ENCODE data around the gene KCNMA1. TPM values are rescaled to one million over a fixed set of nuclear protein-coding genes. Genes with fewer than 3 reads are reported as not detected.

KCNMA1 gene
- total RNA-seq, 2 donors from 2014 or later = 0.48 to 0.56 TPM

- Mint-ChIP-seq H3K36me3 (ENCODE audit: low read depth) (no peaks in the 10 kb centered on the region), H3K4me1 (no peaks in the 10 kb centered on the region), H3K27me3 (peaks cover 7% of the 10 kb centered on the region), H3K9me3 (no peaks in the 10 kb centered on the region), H3K27ac (no peak overlapping the region), H3K4me3 (no peak overlapping the region)
- no peak for ATAC-seq (replicated peaks)
These were observed 139.4 kb downstream of the KCNMA1 start for GRCh38 chr10:77498210-77498609.

GRCh38 chr10:77497748-77498147, 139.9 kb downstream of the KCNMA1 start:
- Mint-ChIP-seq H3K4me1 (no peaks in the 10 kb centered on the region), H3K36me3 (ENCODE audit: low read depth) (no peaks in the 10 kb centered on the region), H3K4me3 (no peak overlapping the region), H3K27me3 (peaks cover 8% of the 10 kb centered on the region), H3K9me3 (no peaks in the 10 kb centered on the region), H3K27ac (no peak overlapping the region)
- no peak for ATAC-seq (replicated peaks)

DNA sequence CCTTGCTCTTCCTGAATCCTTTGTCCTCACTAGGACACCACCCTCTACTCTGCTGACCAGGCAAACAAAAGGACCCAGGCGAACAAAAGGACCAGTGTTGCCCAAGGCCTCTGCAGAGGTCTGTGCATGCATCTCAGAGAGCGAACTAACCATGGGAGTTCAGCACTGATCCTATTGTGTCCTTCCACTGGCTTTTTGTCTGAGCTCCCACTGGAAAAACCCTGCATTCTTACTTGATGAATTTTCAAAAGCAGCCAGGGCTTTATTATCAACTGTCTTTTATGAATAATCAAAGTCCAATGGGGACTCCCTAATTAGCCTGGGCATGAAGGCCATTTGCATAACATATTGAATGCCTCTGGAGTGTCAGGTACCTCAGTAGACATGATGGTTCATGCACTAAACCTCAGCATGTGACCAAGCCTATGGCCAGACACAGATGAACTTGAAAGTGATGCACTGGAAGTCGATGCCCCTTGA, 140.6 kb downstream of the KCNMA1 start:
- no peak overlapping the region for H3K27ac Mint-ChIP-seq
- H3K4me3 Mint-ChIP-seq = no peak overlapping the region
- H3K9me3 Mint-ChIP-seq = no peaks in the 10 kb centered on the region
- H3K4me1 Mint-ChIP-seq = no peaks in the 10 kb centered on the region
- H3K27me3 Mint-ChIP-seq = peaks cover 4% of the 10 kb centered on the region
- no peak for ATAC-seq (replicated peaks)
- no peaks in the 10 kb centered on the region for H3K36me3 Mint-ChIP-seq (ENCODE audit: low read depth)

DNA sequence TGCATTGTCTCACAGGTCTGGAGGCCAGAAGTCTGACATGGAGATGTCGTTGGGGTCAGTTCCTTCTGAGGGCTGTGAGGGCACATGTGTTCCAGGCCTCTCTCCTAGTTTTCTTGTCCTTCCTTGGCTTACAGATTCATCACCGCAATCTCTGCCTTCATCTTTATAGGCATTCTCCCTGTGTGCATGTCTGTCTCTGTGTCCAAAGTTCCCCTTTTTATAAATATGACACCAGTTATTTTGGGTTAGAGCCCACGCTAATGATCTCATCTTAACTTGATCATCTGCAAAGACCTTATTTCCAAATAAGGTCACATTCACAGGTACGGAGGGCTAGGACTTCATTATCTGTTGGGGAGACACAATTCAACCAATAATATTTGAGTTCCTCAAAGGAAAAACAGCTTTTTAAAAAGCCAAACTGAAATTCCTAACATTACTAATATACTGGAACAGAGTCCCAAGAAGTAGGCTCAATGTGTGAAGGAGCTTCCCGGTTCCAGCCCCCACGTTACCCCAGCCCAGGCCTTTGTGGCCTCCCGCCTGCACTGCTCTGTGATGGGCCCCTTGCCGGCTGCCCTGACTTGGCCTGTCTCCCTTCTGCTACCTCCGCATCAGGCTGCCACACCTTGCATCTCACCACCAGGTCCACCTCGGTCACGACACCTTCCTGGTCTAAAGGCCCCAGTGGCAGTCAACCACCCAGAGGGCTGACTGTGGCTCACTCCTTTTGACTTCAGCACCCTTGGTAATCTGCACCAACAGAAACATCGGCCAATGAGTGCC, 142.7 kb downstream of the KCNMA1 start:
- ATAC-seq (replicated peaks) = no peak
- H3K4me1 Mint-ChIP-seq = no peaks in the 10 kb centered on the region
- H3K27ac Mint-ChIP-seq = no peak overlapping the region
- H3K27me3 Mint-ChIP-seq = peaks cover 4% of the 10 kb centered on the region
- H3K36me3 Mint-ChIP-seq (ENCODE audit: low read depth) = no peaks in the 10 kb centered on the region
- H3K4me3 Mint-ChIP-seq = no peak overlapping the region
- no peaks in the 10 kb centered on the region for H3K9me3 Mint-ChIP-seq

- no peaks in the 10 kb centered on the region for H3K36me3 Mint-ChIP-seq (ENCODE audit: low read depth)
- H3K27ac Mint-ChIP-seq = no peak overlapping the region
- H3K4me1 Mint-ChIP-seq = no peaks in the 10 kb centered on the region
- ATAC-seq (replicated peaks) = no peak
- no peak overlapping the region for H3K4me3 Mint-ChIP-seq
- no peaks in the 10 kb centered on the region for H3K9me3 Mint-ChIP-seq
- peaks cover 4% of the 10 kb centered on the region for H3K27me3 Mint-ChIP-seq
These were observed 143.3 kb downstream of the KCNMA1 start for GRCh38 chr10:77494327-77494726.

DNA sequence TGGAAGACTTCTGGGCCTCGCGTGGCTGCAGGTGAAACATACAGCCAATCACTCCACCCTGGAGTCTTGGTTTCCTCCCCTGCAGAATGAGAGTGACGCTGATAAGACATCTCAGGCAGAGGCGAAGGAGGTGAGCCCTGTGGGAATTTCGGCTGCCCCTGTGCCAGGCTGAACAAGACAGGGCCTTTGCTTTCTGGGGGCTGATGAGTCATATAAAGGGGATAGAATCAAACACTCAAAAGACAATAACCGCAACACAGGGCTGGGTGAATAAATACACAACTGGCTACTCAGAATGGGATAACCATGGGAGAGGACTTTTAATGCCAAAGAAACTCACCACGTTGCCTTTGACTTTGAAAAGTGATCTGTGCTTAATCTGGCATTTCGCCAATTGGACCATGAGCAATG, 143.8 kb downstream of the KCNMA1 start:
- Mint-ChIP-seq H3K36me3 (ENCODE audit: low read depth) (no peaks in the 10 kb centered on the region), H3K4me1 (no peaks in the 10 kb centered on the region), H3K4me3 (no peak overlapping the region), H3K27ac (no peak overlapping the region), H3K9me3 (no peaks in the 10 kb centered on the region), H3K27me3 (peaks cover 4% of the 10 kb centered on the region)
- no peak for ATAC-seq (replicated peaks)

DNA sequence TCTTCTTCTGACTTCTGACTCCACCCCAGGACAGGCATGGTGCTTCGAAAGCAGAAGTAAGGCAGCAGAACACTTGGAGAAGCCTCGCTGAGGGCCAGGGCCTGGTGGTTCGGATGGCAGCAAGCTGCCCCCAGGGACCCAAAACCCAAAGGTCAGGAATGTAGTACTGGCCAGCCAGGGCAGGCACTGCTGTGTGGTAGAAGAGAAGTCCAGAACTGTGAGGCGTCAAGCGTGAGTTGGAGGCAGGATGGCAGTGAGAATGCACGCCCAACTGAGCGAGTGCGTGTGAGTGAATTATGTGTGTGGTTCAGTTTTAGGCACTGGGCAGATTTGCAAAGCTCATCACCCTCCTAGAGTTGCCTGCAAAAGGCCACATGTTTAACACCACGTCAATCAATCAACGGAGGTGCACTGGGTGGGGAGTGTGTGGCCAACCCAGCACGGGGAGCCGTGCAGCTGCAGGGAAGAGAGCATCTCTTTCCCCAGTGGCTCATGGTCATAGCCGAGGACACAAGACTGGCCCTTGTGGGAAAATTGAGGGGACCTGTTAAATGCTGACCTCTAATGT, 144.3 kb downstream of the KCNMA1 start:
- ATAC-seq (replicated peaks) = no peak
- no peak overlapping the region for H3K4me3 Mint-ChIP-seq
- no peaks in the 10 kb centered on the region for H3K36me3 Mint-ChIP-seq (ENCODE audit: low read depth)
- H3K27me3 Mint-ChIP-seq = peaks cover 4% of the 10 kb centered on the region
- no peaks in the 10 kb centered on the region for H3K4me1 Mint-ChIP-seq
- no peak overlapping the region for H3K27ac Mint-ChIP-seq
- H3K9me3 Mint-ChIP-seq = no peaks in the 10 kb centered on the region

DNA sequence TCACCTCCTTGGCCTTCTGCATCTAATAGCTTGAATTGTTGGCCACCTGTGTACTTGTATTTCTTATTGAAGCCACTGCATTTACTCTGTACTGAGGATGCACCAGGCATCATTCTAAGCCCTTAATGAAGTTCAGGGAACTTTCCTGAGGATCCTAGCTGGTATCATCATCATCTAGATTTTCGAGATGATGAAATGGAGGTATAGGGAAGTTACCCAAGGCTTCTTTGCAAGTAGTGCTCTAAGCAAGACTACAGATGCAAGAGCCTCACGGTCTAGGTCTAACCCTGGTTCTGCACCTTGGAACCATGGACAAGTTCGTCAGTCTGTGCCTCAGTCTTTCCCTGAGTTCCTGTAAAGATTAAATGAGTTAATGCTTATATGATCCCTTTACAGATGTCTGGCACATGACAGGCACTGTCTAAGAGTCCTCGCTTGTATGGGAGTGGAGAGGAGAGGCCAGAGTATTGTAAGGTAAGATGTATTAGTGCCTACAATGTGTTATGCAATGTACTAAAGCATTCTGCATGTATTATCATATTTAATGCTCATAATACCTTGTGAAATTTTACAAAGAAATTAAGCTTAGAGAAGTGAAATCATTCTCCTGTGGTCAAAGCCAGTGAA, 145.1 kb downstream of the KCNMA1 start:
- no peaks in the 10 kb centered on the region for H3K9me3 Mint-ChIP-seq
- ATAC-seq (replicated peaks) = no peak
- no peak overlapping the region for H3K4me3 Mint-ChIP-seq
- H3K36me3 Mint-ChIP-seq (ENCODE audit: low read depth) = no peaks in the 10 kb centered on the region
- no peaks in the 10 kb centered on the region for H3K4me1 Mint-ChIP-seq
- no peak overlapping the region for H3K27ac Mint-ChIP-seq
- H3K27me3 Mint-ChIP-seq = peaks cover 4% of the 10 kb centered on the region

DNA sequence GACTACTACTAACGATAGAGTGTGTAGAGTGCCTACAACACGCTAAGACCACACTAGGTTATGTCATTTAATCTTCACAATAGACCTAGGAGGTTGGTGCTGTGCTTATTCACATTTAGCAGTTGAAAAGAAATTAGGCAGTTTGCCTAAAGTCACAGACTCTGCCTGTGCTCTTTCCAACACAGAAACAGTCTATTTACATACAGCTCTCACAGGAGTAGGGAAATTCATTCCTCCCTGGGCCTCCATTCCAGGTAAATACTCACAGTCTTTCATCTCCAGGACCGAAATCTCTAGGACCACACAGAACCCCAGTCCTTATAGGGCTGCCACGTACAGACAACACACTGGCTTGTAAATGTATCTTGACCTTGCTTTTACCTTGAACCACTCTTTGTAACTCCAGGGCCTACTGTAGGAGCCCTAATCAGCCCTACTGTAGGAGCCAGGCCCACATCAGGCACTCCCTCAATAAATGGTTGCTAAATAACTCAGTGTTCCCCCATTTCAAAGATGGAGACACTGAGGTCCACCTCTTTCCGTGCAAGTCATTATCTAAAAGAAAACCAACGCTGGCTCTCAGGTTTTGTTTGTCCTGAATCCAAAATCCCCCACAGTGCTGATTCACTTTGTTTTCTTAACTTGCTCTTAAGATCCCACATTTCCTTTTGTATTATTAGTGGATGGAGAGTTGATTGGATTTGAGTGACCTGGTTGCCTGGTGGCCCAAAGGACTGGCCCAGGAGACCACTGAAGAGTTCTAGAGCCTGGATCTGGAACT, 146.9 kb downstream of the KCNMA1 start:
- Mint-ChIP-seq H3K27ac (no peak overlapping the region), H3K4me3 (no peak overlapping the region), H3K4me1 (no peaks in the 10 kb centered on the region), H3K27me3 (peaks cover 4% of the 10 kb centered on the region), H3K36me3 (ENCODE audit: low read depth) (no peaks in the 10 kb centered on the region), H3K9me3 (no peaks in the 10 kb centered on the region)
- no peak for ATAC-seq (replicated peaks)

DNA sequence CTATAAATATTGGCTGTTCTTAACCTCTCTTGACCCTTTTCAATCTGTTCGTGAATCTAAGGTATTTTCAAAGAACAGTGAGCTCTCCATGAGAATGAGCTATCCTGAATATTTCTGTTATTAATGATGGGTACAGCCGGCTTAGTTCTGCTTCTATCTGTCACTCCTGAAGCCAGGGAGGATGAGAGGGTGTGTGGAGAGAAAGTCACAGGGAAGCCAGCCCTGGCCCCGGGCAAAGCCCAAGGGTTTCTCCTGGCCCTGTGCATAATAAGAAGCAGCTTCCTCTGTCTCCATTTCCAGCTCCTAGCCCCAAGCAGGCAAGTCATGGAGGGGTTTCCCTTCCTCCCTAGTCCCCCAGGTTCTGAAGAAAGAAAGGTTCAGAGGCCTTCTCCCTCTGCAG, 151.1 kb downstream of the KCNMA1 start:
- Mint-ChIP-seq H3K36me3 (ENCODE audit: low read depth) (no peaks in the 10 kb centered on the region), H3K9me3 (no peaks in the 10 kb centered on the region), H3K27me3 (peaks cover 3% of the 10 kb centered on the region), H3K27ac (no peak overlapping the region), H3K4me1 (no peaks in the 10 kb centered on the region), H3K4me3 (no peak overlapping the region)
- ATAC-seq (replicated peaks) = no peak

- ATAC-seq (replicated peaks) = no peak
- Mint-ChIP-seq H3K36me3 (ENCODE audit: low read depth) (no peaks in the 10 kb centered on the region), H3K9me3 (no peaks in the 10 kb centered on the region), H3K4me3 (no peak overlapping the region), H3K4me1 (no peaks in the 10 kb centered on the region), H3K27me3 (peaks cover 3% of the 10 kb centered on the region), H3K27ac (no peak overlapping the region)
These were observed 151.8 kb downstream of the KCNMA1 start for GRCh38 chr10:77485847-77486246.

DNA sequence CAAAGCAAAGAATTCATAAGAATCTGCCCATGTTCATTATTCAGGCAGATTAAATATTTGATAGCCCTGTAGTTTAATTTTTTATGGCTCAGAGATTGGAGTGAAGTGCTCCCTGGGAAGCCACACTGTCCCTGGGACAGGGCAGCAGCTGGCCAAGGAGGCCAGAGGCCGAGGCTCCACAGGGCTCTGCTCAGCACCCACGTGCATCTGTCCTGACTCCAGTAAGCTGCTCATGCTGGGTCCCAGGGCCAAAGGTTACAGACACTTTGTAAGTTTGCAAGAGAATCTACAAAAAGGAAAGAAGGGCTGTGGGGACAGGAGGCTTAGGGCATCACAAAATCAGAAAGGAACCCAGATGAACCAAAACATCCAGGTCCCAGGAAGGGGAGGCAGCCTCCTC, 155.5 kb downstream of the KCNMA1 start:
- Mint-ChIP-seq H3K27ac (no peak overlapping the region), H3K36me3 (ENCODE audit: low read depth) (no peaks in the 10 kb centered on the region), H3K4me1 (no peaks in the 10 kb centered on the region), H3K27me3 (peaks cover 3% of the 10 kb centered on the region), H3K9me3 (no peaks in the 10 kb centered on the region), H3K4me3 (no peak overlapping the region)
- ATAC-seq (replicated peaks) = no peak

GRCh38 chr10:77479586-77479985, 158.0 kb downstream of the KCNMA1 start:
- Mint-ChIP-seq H3K4me3 (no peak overlapping the region), H3K27me3 (peaks cover 3% of the 10 kb centered on the region), H3K4me1 (no peaks in the 10 kb centered on the region), H3K27ac (no peak overlapping the region), H3K36me3 (ENCODE audit: low read depth) (no peaks in the 10 kb centered on the region), H3K9me3 (no peaks in the 10 kb centered on the region)
- ATAC-seq (replicated peaks) = no peak

DNA sequence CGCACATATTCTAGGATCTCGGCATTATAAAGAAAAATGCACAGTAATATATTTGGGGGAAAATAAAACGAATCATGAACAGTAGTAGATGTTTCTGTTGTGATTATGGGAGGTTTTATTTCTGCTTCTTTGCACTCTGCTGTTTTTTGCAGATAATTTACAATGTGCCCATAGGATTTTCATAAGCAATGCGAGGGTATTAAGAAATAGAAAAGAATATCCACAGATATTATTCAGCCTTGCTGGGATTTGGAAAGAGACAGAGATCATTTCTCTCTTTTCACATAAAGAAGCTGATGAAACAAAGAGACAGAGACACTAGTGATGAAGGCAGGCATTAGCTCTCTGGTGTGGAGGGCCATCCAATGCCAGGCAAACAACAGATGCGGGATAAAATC, 158.6 kb downstream of the KCNMA1 start:
- no peak overlapping the region for H3K27ac Mint-ChIP-seq
- H3K36me3 Mint-ChIP-seq (ENCODE audit: low read depth) = no peaks in the 10 kb centered on the region

More for the DNA sequence above, 158.6 kb downstream of the KCNMA1 start:
- no peak for ATAC-seq (replicated peaks)
- no peaks in the 10 kb centered on the region for H3K9me3 Mint-ChIP-seq
- H3K4me1 Mint-ChIP-seq = no peaks in the 10 kb centered on the region
- no peak overlapping the region for H3K4me3 Mint-ChIP-seq
- peaks cover 3% of the 10 kb centered on the region for H3K27me3 Mint-ChIP-seq

Data from activated T-helper 17 cell treated with anti-CD3 and anti-CD28 coated beads, Interleukin-2, amount 50 U/mL, for 72 hours (primary cell).